Keratinocyte (primary cell): ENCODE data around the gene HDAC8. TPM values are rescaled to one million over a fixed set of nuclear protein-coding genes. Genes with fewer than 3 reads are reported as not detected.

Experiments used
- DNase-seq: peaks from one replicate; pipeline ENCODE4 v3.0.0-alpha.2; 2011; ENCODE audit warnings: low read depth, missing footprints, low spot score
- FAIRE-seq: peaks from 2 replicates; lab custom pipeline; 2011; peaks lifted over from hg19 to GRCh38; lab: Jason Lieb, UNC
- H2AFZ ChIP-seq: 2 replicates; pipeline ENCODE4 v1.6.0; 2012; ENCODE audit warnings: low read length, control low read depth, inconsistent platforms; ENCODE audit not compliant: control insufficient read depth
- H3K27ac ChIP-seq: 2 replicates; pipeline ENCODE4 v1.5.1; 2011; ENCODE audit warnings: low read length; ENCODE audit not compliant: control insufficient read depth, insufficient read depth
- H3K27me3 ChIP-seq: 3 replicates; pipeline ENCODE4 v1.6.0; 2011; ENCODE audit warnings: low read length; ENCODE audit not compliant: control insufficient read depth, insufficient read depth; ENCODE audit errors: extremely low read depth
- H3K36me3 ChIP-seq, 2 experiments: 2 replicates in 1 of 2; 3 replicates in 1 of 2; pipeline ENCODE4 v1.5.1; 2011; ENCODE audit warnings: low read length in 2 of 2, mild to moderate bottlenecking in 1 of 2; ENCODE audit not compliant: control insufficient read depth in 2 of 2, insufficient read depth in 2 of 2; ENCODE audit errors: extremely low read depth in 1 of 2
- H3K4me1 ChIP-seq: 3 replicates; pipeline ENCODE4 v1.5.1; 2011; ENCODE audit warnings: low read length; ENCODE audit not compliant: control insufficient read depth, insufficient read depth; ENCODE audit errors: extremely low read depth
- H3K4me2 ChIP-seq: 3 replicates; pipeline ENCODE4 v1.6.0; 2011; ENCODE audit warnings: low read depth, low read length; ENCODE audit not compliant: control insufficient read depth, insufficient read depth; ENCODE audit errors: extremely low read depth
- H3K4me3 ChIP-seq, 3 experiments: fragments of 200-600 bp in 1 of 3; sonication (generic) in 1 of 3; 2 replicates in 2 of 3; 3 replicates in 1 of 3; pipeline ENCODE4 v1.5.1; 2011 to 2016; ENCODE audit warnings: low read length in 3 of 3, mild to moderate bottlenecking in 3 of 3, control low read depth in 2 of 3, inconsistent platforms in 1 of 3, low read depth in 1 of 3, mixed read lengths in 1 of 3, mixed run types in 1 of 3, moderate library complexity in 1 of 3; ENCODE audit not compliant: control insufficient read depth in 2 of 3, insufficient read depth in 2 of 3; ENCODE audit errors: extremely low read depth in 1 of 3
- H3K79me2 ChIP-seq: 2 replicates; pipeline ENCODE4 v1.6.0; 2012; ENCODE audit warnings: low read length; ENCODE audit not compliant: control insufficient read depth, insufficient read depth
- H3K9ac ChIP-seq: 3 replicates; pipeline ENCODE4 v1.6.0; 2011; ENCODE audit warnings: low read length; ENCODE audit not compliant: control insufficient read depth, insufficient read depth; ENCODE audit errors: extremely low read depth
- H3K9me1 ChIP-seq: 3 replicates; pipeline ENCODE4 v1.6.0; 2011; ENCODE audit warnings: low read length; ENCODE audit not compliant: control insufficient read depth, insufficient read depth; ENCODE audit errors: extremely low read depth
- H3K9me3 ChIP-seq: 2 replicates; pipeline ENCODE4 v1.5.1; 2012; ENCODE audit warnings: low read depth, low read length; ENCODE audit not compliant: control insufficient read depth
- H4K20me1 ChIP-seq: 3 replicates; pipeline ENCODE4 v1.6.0; 2011; ENCODE audit warnings: low read length; ENCODE audit not compliant: control insufficient read depth, insufficient read depth; ENCODE audit errors: extremely low read depth
- EZH2 ChIP-seq: IDR thresholded peaks from one replicate; pipeline ENCODE4 v1.6.1; 2012; ENCODE audit warnings: inconsistent platforms, mild to moderate bottlenecking, low read length, moderate library complexity
- dilution Hi-C: fragments of 300-500 bp; cut with MboI; formaldehyde crosslinking; loops from one replicate; pipeline ENCODE4 v1.7.0; 2020; ENCODE audit warnings: low sequenced_read_pairs; ENCODE audit not compliant: extremely low pct_ligation_motif_present
- polyA plus RNA-seq, 5 experiments: library from polyadenylated mRNA; depleted of rRNA in 3 of 5; stranded (reverse) in 3 of 5; stranded (forward) in 1 of 5; unstranded in 1 of 5; fragments of >200 nt; gene quantifications; 1 replicate in 1 of 5; 2 replicates in 3 of 5; 3 replicates in 1 of 5; pipeline versions ENCODE4 v1.2.1 to v1.2.3, GENCODE V29; 2011 to 2012; ENCODE audit warnings: missing spikeins in 2 of 5, low read depth in 1 of 5, low replicate concordance in 1 of 5
- TF ChIP-seq, protein P1 (sequence below), 3 experiments: IDR thresholded peaks in 1 of 3; conservative IDR thresholded peaks in 1 of 3; optimal IDR thresholded peaks in 1 of 3; 2 replicates in 2 of 3; 3 replicates in 1 of 3; pipeline versions ENCODE3 to v1.5.1; 2011; ENCODE audit warnings: low read length in 3 of 3, mild to moderate bottlenecking in 3 of 3, moderate library complexity in 2 of 3, control low read depth in 1 of 3, inconsistent platforms in 1 of 3; ENCODE audit not compliant: insufficient read depth in 2 of 3; ENCODE audit errors: extremely low read depth in 1 of 3

Gene HDAC8
- polyA plus RNA-seq, 1 donor (not counting 4 experiments of a cell fraction or from before 2014, with no cell fraction given), result 27.3 TPM

DNA sequence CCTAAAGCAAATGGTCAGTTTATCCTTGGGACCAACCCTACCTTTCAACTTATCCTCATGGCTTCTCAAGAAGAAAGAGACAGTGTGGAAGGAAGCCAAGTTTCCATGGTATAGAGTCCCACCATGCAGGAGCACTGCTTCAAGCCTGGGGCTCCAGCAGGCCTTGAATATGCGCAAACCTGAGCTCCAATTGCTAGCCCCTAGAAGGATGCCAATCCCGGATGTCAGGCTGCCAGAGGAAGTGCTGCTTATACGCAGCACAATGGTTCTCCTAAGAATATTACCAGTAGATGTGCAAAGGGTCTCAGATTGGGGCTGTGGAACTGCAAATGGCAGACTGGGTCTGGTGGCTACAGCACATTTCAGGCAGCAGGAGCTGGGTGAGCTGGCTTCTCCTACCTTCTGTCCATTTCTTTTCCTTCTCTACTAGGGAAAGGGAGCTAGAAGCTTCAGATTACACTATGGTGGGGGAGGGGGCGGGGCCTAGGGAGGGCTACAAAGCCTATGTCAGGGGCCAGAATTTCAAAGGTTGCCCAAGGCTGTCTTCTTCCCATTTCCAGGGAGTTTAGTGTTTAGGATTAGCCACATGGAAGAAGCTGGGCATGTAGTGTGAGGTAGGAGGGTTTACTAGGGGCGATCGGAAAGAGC, 226.2 kb downstream of the HDAC8 start:
- H3K9me3 ChIP-seq, result no peaks in the 10 kb centered on the region
- no peak overlapping the region for H3K4me2 ChIP-seq
- H2AFZ ChIP-seq, result no peak overlapping the region
- no peaks in the 10 kb centered on the region for H3K27me3 ChIP-seq
- H3K27ac ChIP-seq, result no peak overlapping the region
- no peaks in the 10 kb centered on the region for H3K9me1 ChIP-seq
- no peaks in the 10 kb centered on the region for H3K4me1 ChIP-seq
- H3K79me2 ChIP-seq, result no peaks in the 10 kb centered on the region
- FAIRE-seq, result no peak
- dilution Hi-C loops, result no loop called here
- no peak for DNase-seq
- no peak overlapping the region for H3K9ac ChIP-seq
- no peak for TF ChIP-seq EZH2
- TF ChIP-seq, protein P1, sequence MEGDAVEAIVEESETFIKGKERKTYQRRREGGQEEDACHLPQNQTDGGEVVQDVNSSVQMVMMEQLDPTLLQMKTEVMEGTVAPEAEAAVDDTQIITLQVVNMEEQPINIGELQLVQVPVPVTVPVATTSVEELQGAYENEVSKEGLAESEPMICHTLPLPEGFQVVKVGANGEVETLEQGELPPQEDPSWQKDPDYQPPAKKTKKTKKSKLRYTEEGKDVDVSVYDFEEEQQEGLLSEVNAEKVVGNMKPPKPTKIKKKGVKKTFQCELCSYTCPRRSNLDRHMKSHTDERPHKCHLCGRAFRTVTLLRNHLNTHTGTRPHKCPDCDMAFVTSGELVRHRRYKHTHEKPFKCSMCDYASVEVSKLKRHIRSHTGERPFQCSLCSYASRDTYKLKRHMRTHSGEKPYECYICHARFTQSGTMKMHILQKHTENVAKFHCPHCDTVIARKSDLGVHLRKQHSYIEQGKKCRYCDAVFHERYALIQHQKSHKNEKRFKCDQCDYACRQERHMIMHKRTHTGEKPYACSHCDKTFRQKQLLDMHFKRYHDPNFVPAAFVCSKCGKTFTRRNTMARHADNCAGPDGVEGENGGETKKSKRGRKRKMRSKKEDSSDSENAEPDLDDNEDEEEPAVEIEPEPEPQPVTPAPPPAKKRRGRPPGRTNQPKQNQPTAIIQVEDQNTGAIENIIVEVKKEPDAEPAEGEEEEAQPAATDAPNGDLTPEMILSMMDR (optimal IDR thresholded peaks at IDR 0.05 in 1 of 3, IDR thresholded peaks at IDR 0.05 in 1 of 3, conservative IDR thresholded peaks at IDR 0.05 in 1 of 3; ENCODE audit: extremely low read depth in 1 of 3, insufficient read depth in 2 of 3, low read length in 3 of 3), result no peak
- H4K20me1 ChIP-seq, result no peaks in the 10 kb centered on the region
- H3K4me3 ChIP-seq, result no peak overlapping the region
- H3K36me3 ChIP-seq, result peaks cover 2 to 4% of the 10 kb centered on the region in 2 experiments

- Histone ChIP-seq H2AFZ (no peak overlapping the region), H3K9me1 (no peaks in the 10 kb centered on the region), H3K79me2 (no peaks in the 10 kb centered on the region), H3K27me3 (peaks cover 12% of the 10 kb centered on the region), H3K9me3 (no peaks in the 10 kb centered on the region), H3K9ac (no peak overlapping the region), H3K27ac (no peak overlapping the region), H3K4me3 (no peak overlapping the region), H3K4me1 (no peaks in the 10 kb centered on the region), H4K20me1 (no peaks in the 10 kb centered on the region), H3K4me2 (no peak overlapping the region), H3K36me3 (no peaks in the 10 kb centered on the region)
- dilution Hi-C loops, result no loop called here
- no peak for TF ChIP-seq EZH2
- TF ChIP-seq, protein P1 (optimal IDR thresholded peaks at IDR 0.05 in 1 of 3, IDR thresholded peaks at IDR 0.05 in 1 of 3, conservative IDR thresholded peaks at IDR 0.05 in 1 of 3; ENCODE audit: extremely low read depth in 1 of 3, insufficient read depth in 2 of 3, low read length in 3 of 3), result no peak
- no peak for FAIRE-seq
- DNase-seq, result no peak
Observed at GRCh38 chrX:72340626-72341025, 232.0 kb downstream of the HDAC8 start.
